Endodermal cell (in vitro differentiated cells): ENCODE data around the gene EMID1. TPM values are rescaled to one million over a fixed set of nuclear protein-coding genes. Genes with fewer than 3 reads are reported as not detected.

Experiments used
- DNase-seq: peaks from one replicate; pipeline ENCODE4 v3.0.0-alpha.2; 2017
- H3K27ac ChIP-seq: 2 replicates; pipeline ENCODE4 v1.5.1; 2013; ENCODE audit warnings: mild to moderate bottlenecking, low read depth, low read length, moderate library complexity
- H3K27me3 ChIP-seq: 2 replicates; pipeline ENCODE4 v1.6.1; 2013; ENCODE audit warnings: mild to moderate bottlenecking, low read length, moderate library complexity; ENCODE audit not compliant: insufficient read depth, control insufficient read depth, poor library complexity, severe bottlenecking
- H3K36me3 ChIP-seq: 2 replicates; pipeline ENCODE4 v1.7.0; 2013; ENCODE audit warnings: mild to moderate bottlenecking, low read length, moderate library complexity; ENCODE audit not compliant: control insufficient read depth, insufficient read depth
- H3K4me1 ChIP-seq: one replicate; pipeline ENCODE4 v1.7.0; 2013; ENCODE audit warnings: low read length; ENCODE audit not compliant: control insufficient read depth, insufficient read depth
- H3K4me3 ChIP-seq: 2 replicates; pipeline ENCODE4 v1.5.1; 2013; ENCODE audit warnings: mild to moderate bottlenecking, low read length, moderate library complexity
- H3K9ac ChIP-seq: 2 replicates; pipeline ENCODE4 v1.6.1; 2013; ENCODE audit warnings: mild to moderate bottlenecking, low read length, moderate library complexity; ENCODE audit not compliant: poor library complexity, severe bottlenecking; ENCODE audit errors: extremely low read depth
- H3K9me3 ChIP-seq: 2 replicates; pipeline ENCODE4 v1.6.1; 2013; ENCODE audit warnings: mild to moderate bottlenecking, low read length, moderate library complexity; ENCODE audit not compliant: control insufficient read depth
- H3K27ac Mint-ChIP-seq: 2 replicates; pipeline ENCODE4 v1.8.0; 2020; ENCODE audit warnings: mixed read lengths
- H3K27me3 Mint-ChIP-seq: 2 replicates; pipeline ENCODE4 v1.8.0; 2021; ENCODE audit warnings: mild to moderate bottlenecking, mixed read lengths; ENCODE audit not compliant: insufficient read depth
- H3K36me3 Mint-ChIP-seq: 2 replicates; pipeline ENCODE4 v1.8.0; 2020; ENCODE audit warnings: low read depth, mixed read lengths
- H3K4me1 Mint-ChIP-seq: 2 replicates; pipeline ENCODE4 v1.8.0; 2020; ENCODE audit warnings: mixed read lengths
- H3K4me3 Mint-ChIP-seq: 2 replicates; pipeline ENCODE4 v1.8.0; 2020; ENCODE audit warnings: mild to moderate bottlenecking, moderate library complexity, mixed read lengths
- H3K9me3 Mint-ChIP-seq: 2 replicates; pipeline ENCODE4 v1.8.0; 2020; ENCODE audit warnings: mild to moderate bottlenecking, mixed read lengths
- CTCF ChIP-seq: fragments of 200-600 bp; sonication (generic); conservative IDR thresholded peaks from 2 replicates; pipeline ENCODE4 v1.5.0; 2021; ENCODE audit warnings: antibody characterized with exemption, mild to moderate bottlenecking
- WGBS, 2 experiments: methylation state at CpG; one replicate each; pipeline versions ENCODE4 v1.1.5 to v1.1.7; 2013; ENCODE audit warnings: missing lambda C conversion rate in 2 of 2, mixed read lengths in 1 of 2; ENCODE audit not compliant: insufficient coverage in 1 of 2, insufficient read length in 1 of 2; 5-methylcytosine and 5-hydroxymethylcytosine counted together
- total RNA-seq, 2 donors: library from RNA; stranded (reverse); fragmentation: NEBNext Ultra II Directional in 1 of 2; extraction: Animal tissue kit (Norgen Biotek cat#: 25700) in 1 of 2; gene quantifications; 2 replicates in 1 of 2; 3 replicates in 1 of 2; pipeline ENCODE4 v1.2.1, GENCODE V29; 2021

The EMID1 gene
- total RNA-seq, 2 donors from 2014 or later, result 19.8 to 41.8 TPM

- H3K4me3 Mint-ChIP-seq, result no peak overlapping the region
- Histone ChIP-seq H3K36me3 (no peaks in the 10 kb centered on the region), H3K9ac (no peak overlapping the region), H3K9me3 (no peaks in the 10 kb centered on the region), H3K4me1 (peaks cover 4% of the 10 kb centered on the region), H3K4me3 (no peak overlapping the region), H3K27ac (no peak overlapping the region), H3K27me3 (no peaks in the 10 kb centered on the region)
- H3K36me3 Mint-ChIP-seq, result peaks cover 3% of the 10 kb centered on the region
- H3K27me3 Mint-ChIP-seq, result no peaks in the 10 kb centered on the region
- no peaks in the 10 kb centered on the region for H3K4me1 Mint-ChIP-seq
- DNase-seq, result no peak
- 71% methylated on average over 4 of the region's 4 CpGs; no CpG with 5 or more reads in 1 of the 2 experiments for WGBS, 2 experiments
- TF ChIP-seq CTCF, result no peak
- no peak overlapping the region for H3K27ac Mint-ChIP-seq
- H3K9me3 Mint-ChIP-seq, result no peaks in the 10 kb centered on the region
These were observed 48.6 kb downstream of the EMID1 start for GRCh38 chr22:29254286-29254660.

GRCh38 chr22:29255064-29255621 lies 49.4 kb downstream of the EMID1 start:
- Histone ChIP-seq H3K9me3 (no peaks in the 10 kb centered on the region), H3K27me3 (no peaks in the 10 kb centered on the region), H3K9ac (no peak overlapping the region), H3K4me1 (peaks cover 4% of the 10 kb centered on the region), H3K36me3 (no peaks in the 10 kb centered on the region), H3K27ac (no peak overlapping the region), H3K4me3 (no peak overlapping the region)
- Mint-ChIP-seq H3K4me1 (no peaks in the 10 kb centered on the region), H3K9me3 (no peaks in the 10 kb centered on the region), H3K27ac (no peak overlapping the region), H3K36me3 (peaks cover 2% of the 10 kb centered on the region), H3K4me3 (no peak overlapping the region), H3K27me3 (no peaks in the 10 kb centered on the region)
- TF ChIP-seq CTCF, result no peak
- DNase-seq, result no peak
- 92 to 97% methylated on average over 8 to 11 of the region's 11 CpGs for WGBS, 2 experiments

- no peak overlapping the region for H3K4me3 ChIP-seq
- H3K27me3 ChIP-seq, result no peaks in the 10 kb centered on the region
- H3K4me1 ChIP-seq, result peaks cover 4% of the 10 kb centered on the region
- H3K36me3 ChIP-seq, result no peaks in the 10 kb centered on the region
- no peak for TF ChIP-seq CTCF
- H3K4me1 Mint-ChIP-seq, result no peaks in the 10 kb centered on the region
- no peaks in the 10 kb centered on the region for H3K27me3 Mint-ChIP-seq
- H3K27ac Mint-ChIP-seq, result no peak overlapping the region
- DNase-seq, result no peak
- no peaks in the 10 kb centered on the region for H3K36me3 Mint-ChIP-seq
- H3K27ac ChIP-seq, result no peak overlapping the region
- no peak overlapping the region for H3K4me3 Mint-ChIP-seq
- no peaks in the 10 kb centered on the region for H3K9me3 ChIP-seq
- H3K9ac ChIP-seq, result no peak overlapping the region
- no peaks in the 10 kb centered on the region for H3K9me3 Mint-ChIP-seq
- 90% methylated on average over 8 of the region's 8 CpGs; no CpG with 5 or more reads in 1 of the 2 experiments for WGBS, 2 experiments
These were observed 51.1 kb downstream of the EMID1 start for GRCh38 chr22:29256606-29257325.
